IMR-90 (cell line): ENCODE data around the gene CPOX. TPM values are rescaled to one million over a fixed set of nuclear protein-coding genes. Genes with fewer than 3 reads are reported as not detected.
A peak's percentile ranks its signal among the peaks of the same experiment; 100 is the strongest.

Source experiments
- ATAC-seq: fragments of 200-7000 bp; cut with Tn5 transposase; 2 replicates; pipeline ENCODE4 v1.9.1; 2020; ENCODE audit warnings: low read depth, mild to moderate bottlenecking, moderate library complexity
- BruUV-seq: library from RNA; stranded (reverse); fragments of 400-500 nt; replicated peaks from 2 replicates; lab custom pipeline; 2021; lab: Mats Ljungman, UMichigan
- CTCF ChIA-PET: fragments of 300-600 bp; formaldehyde crosslinking; extraction: SDS; loops from one replicate; lab custom pipeline; 2021; ENCODE audit warnings: antibody characterized with exemption; lab: Yijun Ruan, JAX
- POLR2A ChIA-PET: fragments of 300-600 bp; sonication (Branson Sonifier 250); formaldehyde crosslinking; loops from one replicate; lab custom pipeline; 2022; ENCODE audit warnings: antibody characterized with exemption; ENCODE audit not compliant: unreplicated experiment; lab: Charles Lee
- DNase-seq: peaks from one replicate; pipeline ENCODE4 v3.0.0; 2013
- H2AFZ ChIP-seq: replicated peaks from 2 replicates; pipeline ENCODE3; 2013; ENCODE audit warnings: low read length, mild to moderate bottlenecking; ENCODE audit not compliant: poor library complexity
- H2AK5ac ChIP-seq: 2 replicates; pipeline ENCODE4 v1.6.1; 2013; ENCODE audit warnings: low read depth, low read length, inconsistent platforms
- H2AK9ac ChIP-seq: replicated peaks from 2 replicates; pipeline ENCODE3; 2013; ENCODE audit warnings: mild to moderate bottlenecking, low read depth, low read length, moderate library complexity; ENCODE audit not compliant: poor library complexity
- H2BK120ac ChIP-seq: 2 replicates; pipeline ENCODE4 v1.6.1; 2013; ENCODE audit warnings: low read depth, low read length, inconsistent platforms
- H2BK15ac ChIP-seq: 3 replicates; pipeline ENCODE4 v1.6.1; 2013; ENCODE audit warnings: low read depth, low read length, inconsistent platforms
- H2BK20ac ChIP-seq: 2 replicates; pipeline ENCODE4 v1.6.1; 2013; ENCODE audit warnings: low read depth, mild to moderate bottlenecking, inconsistent platforms, low read length, moderate library complexity
- H2BK5ac ChIP-seq: 2 replicates; pipeline ENCODE4 v1.6.1; 2013; ENCODE audit warnings: mild to moderate bottlenecking, low read depth, low read length, inconsistent platforms; ENCODE audit not compliant: poor library complexity, severe bottlenecking
- H3K14ac ChIP-seq: replicated peaks from 2 replicates; pipeline ENCODE4 v1.6.1; 2013; ENCODE audit warnings: low read depth, low read length, inconsistent platforms
- H3K18ac ChIP-seq: 2 replicates; pipeline ENCODE4 v1.6.1; 2013; ENCODE audit warnings: low read depth, low read length, control low read depth
- H3K23ac ChIP-seq: 2 replicates; pipeline ENCODE4 v1.6.1; 2013; ENCODE audit warnings: low read depth, low read length, inconsistent platforms
- H3K27ac ChIP-seq: 2 replicates; pipeline ENCODE4 v1.5.1; 2013; ENCODE audit warnings: mild to moderate bottlenecking, control low read depth, low read length; ENCODE audit not compliant: insufficient read depth
- H3K27me3 ChIP-seq: 2 replicates; pipeline ENCODE4 v1.6.1; 2013; ENCODE audit warnings: low read length; ENCODE audit not compliant: control insufficient read depth, insufficient read depth
- H3K36me3 ChIP-seq: 2 replicates; pipeline ENCODE4 v1.6.1; 2013; ENCODE audit warnings: low read length, mixed read lengths; ENCODE audit not compliant: control insufficient read depth, insufficient read depth
- H3K4ac ChIP-seq: 2 replicates; pipeline ENCODE4 v1.6.1; 2013; ENCODE audit warnings: low read depth, low read length, inconsistent platforms
- H3K4me1 ChIP-seq: 2 replicates; pipeline ENCODE4 v1.6.1; 2013; ENCODE audit warnings: low read length, mixed read lengths; ENCODE audit not compliant: control insufficient read depth, insufficient read depth
- H3K4me2 ChIP-seq: 2 replicates; pipeline ENCODE4 v1.6.1; 2013; ENCODE audit warnings: low read depth, mild to moderate bottlenecking, control low read depth, low read length, moderate library complexity
- H3K4me3 ChIP-seq: 2 replicates; pipeline ENCODE4 v1.5.1; 2013; ENCODE audit warnings: low read depth, mild to moderate bottlenecking, control low read depth, low read length, moderate library complexity; ENCODE audit not compliant: insufficient read depth
- H3K56ac ChIP-seq: 2 replicates; pipeline ENCODE4 v1.6.1; 2013; ENCODE audit warnings: low read length, inconsistent platforms; ENCODE audit not compliant: insufficient read depth; ENCODE audit errors: extremely low read depth
- H3K79me1 ChIP-seq, 2 experiments: 2 replicates each; pipeline ENCODE4 v1.6.1; 2013; ENCODE audit warnings: low read length in 2 of 2, inconsistent platforms in 1 of 2, low read depth in 1 of 2
- H3K9ac ChIP-seq: 2 replicates; pipeline ENCODE4 v1.6.1; 2013; ENCODE audit warnings: low read depth, low read length, control low read depth
- H3K9me1 ChIP-seq: 2 replicates; pipeline ENCODE4 v1.6.1; 2013; ENCODE audit warnings: low read length, inconsistent platforms; ENCODE audit not compliant: insufficient read depth
- H3K9me3 ChIP-seq: 2 replicates; pipeline ENCODE4 v1.6.1; 2013; ENCODE audit warnings: low read length; ENCODE audit not compliant: control insufficient read depth, insufficient read depth
- H4K20me1 ChIP-seq: 2 replicates; pipeline ENCODE4 v1.6.1; 2013; ENCODE audit warnings: low read length, inconsistent platforms; ENCODE audit not compliant: insufficient read depth
- H4K5ac ChIP-seq: 2 replicates; pipeline ENCODE4 v1.6.1; 2013; ENCODE audit warnings: mild to moderate bottlenecking, low read depth, low read length, control low read depth
- H4K8ac ChIP-seq, 2 experiments: 2 replicates each; pipeline ENCODE4 v1.6.1; 2013; ENCODE audit warnings: low read depth in 2 of 2, low read length in 2 of 2, control low read depth in 1 of 2, inconsistent platforms in 1 of 2
- H4K91ac ChIP-seq: 2 replicates; pipeline ENCODE4 v1.6.1; 2013; ENCODE audit warnings: low read depth, low read length, inconsistent platforms; ENCODE audit not compliant: insufficient read depth
- BHLHE40 ChIP-seq: fragments of 150-350 bp; IDR thresholded peaks from 2 replicates; pipeline ENCODE4 v1.6.1; 2016; ENCODE audit warnings: mild to moderate bottlenecking, low read depth, low read length
- FOS ChIP-seq: fragments of 150-350 bp; IDR thresholded peaks from 2 replicates; pipeline ENCODE4 v1.6.1; 2016; ENCODE audit warnings: low read depth, low read length
- MAFK ChIP-seq: IDR thresholded peaks from 2 replicates; pipeline ENCODE4 v1.6.1; 2012; ENCODE audit warnings: low read depth, low read length, improper control_type of control experiment
- MXI1 ChIP-seq: IDR thresholded peaks from 2 replicates; pipeline ENCODE4 v1.6.1; 2012; ENCODE audit warnings: low read depth, mild to moderate bottlenecking, low read length, moderate library complexity, borderline replicate concordance
- RAD21 ChIP-seq: IDR thresholded peaks from 2 replicates; pipeline ENCODE4 v1.6.1; 2012; ENCODE audit warnings: low read length, improper control_type of control experiment
- RCOR1 ChIP-seq: IDR thresholded peaks from 2 replicates; pipeline ENCODE4 v1.6.1; 2012; ENCODE audit warnings: mild to moderate bottlenecking, low read length, improper control_type of control experiment; ENCODE audit not compliant: insufficient replicate concordance
- SMC3 ChIP-seq: fragments of 150-350 bp; IDR thresholded peaks from 2 replicates; pipeline ENCODE4 v1.6.1; 2016; ENCODE audit warnings: low read depth, mild to moderate bottlenecking, antibody characterized with exemption, low read length, moderate library complexity
- WGBS, 2 experiments: methylation state at CpG; one replicate each; pipeline versions ENCODE4 v1.1.5 to v1.1.7; 2013; ENCODE audit warnings: missing lambda C conversion rate in 2 of 2; ENCODE audit not compliant: insufficient read length in 1 of 2; ENCODE audit errors: extremely low coverage in 2 of 2; 5-methylcytosine and 5-hydroxymethylcytosine counted together
- dilution Hi-C: fragments of 300-500 bp; cut with HindIII; formaldehyde crosslinking; loops from one replicate; pipeline ENCODE4 v1.14.3; 2018; ENCODE audit warnings: low sequenced_read_pairs; ENCODE audit not compliant: unreplicated experiment
- in situ Hi-C: fragments of 300-500 bp; cut with MboI; formaldehyde crosslinking; loops from 3 replicates; pipeline ENCODE4 v1.14.3; 2019; ENCODE audit warnings: low sequenced_read_pairs, inconsistent platforms, mixed read lengths
- intact Hi-C: fragments of 100-400 bp; cut with micrococcal nuclease; formaldehyde crosslinking; loops from 2 replicates; pipeline ENCODE4 v1.10.0; 2022
- polyA plus RNA-seq, 3 experiments: library from polyadenylated mRNA; depleted of rRNA; stranded (reverse); fragments of >200 nt; gene quantifications; 2 replicates each; pipeline ENCODE4 v1.2.3, GENCODE V29; 2012; ENCODE audit warnings: low replicate concordance in 1 of 3
- total RNA-seq: library from RNA; depleted of rRNA; stranded (reverse); fragments of >200 nt; gene quantifications from 2 replicates; pipeline ENCODE4 v1.2.3, GENCODE V29; 2012
- TF ChIP-seq, protein P1 (sequence below): fragments of 150-350 bp; IDR thresholded peaks from 2 replicates; pipeline ENCODE4 v1.6.1; 2017; ENCODE audit warnings: mild to moderate bottlenecking, antibody characterized with exemption, low read length, low read depth
- TF ChIP-seq, protein P2 (sequence below): fragments of 150-350 bp; IDR thresholded peaks from 2 replicates; pipeline ENCODE4 v1.6.1; 2016; ENCODE audit warnings: low read depth, mild to moderate bottlenecking, low read length, moderate library complexity, borderline replicate concordance
- TF ChIP-seq, protein P3 (sequence below): conservative IDR thresholded peaks from 2 replicates; pipeline ENCODE4 v1.5.1; 2012; ENCODE audit warnings: mild to moderate bottlenecking, low read depth, low read length, improper control_type of control experiment

Gene CPOX
- total and polyA plus RNA-seq, 2 of the 4 experiments (the other 2 are of a cell fraction), result 14.5 to 19.4 TPM

GRCh38 chr3:98602078-98602678, 8.8 kb upstream of the CPOX start:
- no peaks in the 10 kb centered on the region for H3K9me3 ChIP-seq
- ATAC-seq, result peak; percentile 95
- no TSS peak for BruUV-seq
- no peak overlapping the region for H2BK5ac ChIP-seq
- H3K36me3 ChIP-seq, result no peaks in the 10 kb centered on the region
- no peaks in the 10 kb centered on the region for H3K9me1 ChIP-seq
- intact Hi-C loops (loop anchor here (1.0 to 10.0 kb wide), 5 partner anchors 103 to 392 kb away; partner anchors contain the start of gene DCBLD2), dilution Hi-C loops (no loop called here), in situ Hi-C loops (loop anchor here (5.0 to 25.0 kb wide), 4 partner anchors 183 to 1160 kb away; no protein-coding TSS in a partner anchor)
- WGBS, 2 experiments, result no CpG with 5 or more reads among the region's 4 CpGs
- H3K4me2 ChIP-seq, result no peak overlapping the region
- DNase-seq, result peak; percentile 76
- H3K23ac ChIP-seq, result no peak overlapping the region
- ChIA-PET POLR2A (no interaction called here), CTCF (interaction anchor here (0.5 to 2.9 kb wide), 12 partner anchors 9 to 398 kb away, joined by 3 to 23 read pairs (median 3); partner anchors contain the start of gene CPOX)
- no peak overlapping the region for H4K8ac ChIP-seq
- no peak overlapping the region for H2AK9ac ChIP-seq
- H3K4ac ChIP-seq, result no peak overlapping the region
- TF ChIP-seq SMC3 (peak; percentile 77), RCOR1 (no peak), FOS (no peak), MAFK (0 out of 2 replicates have a peak, but pooled peaks have one; percentile 7), RAD21 (peak; percentile 86), MXI1 (no peak), BHLHE40 (no peak)
- TF ChIP-seq, protein P1, sequence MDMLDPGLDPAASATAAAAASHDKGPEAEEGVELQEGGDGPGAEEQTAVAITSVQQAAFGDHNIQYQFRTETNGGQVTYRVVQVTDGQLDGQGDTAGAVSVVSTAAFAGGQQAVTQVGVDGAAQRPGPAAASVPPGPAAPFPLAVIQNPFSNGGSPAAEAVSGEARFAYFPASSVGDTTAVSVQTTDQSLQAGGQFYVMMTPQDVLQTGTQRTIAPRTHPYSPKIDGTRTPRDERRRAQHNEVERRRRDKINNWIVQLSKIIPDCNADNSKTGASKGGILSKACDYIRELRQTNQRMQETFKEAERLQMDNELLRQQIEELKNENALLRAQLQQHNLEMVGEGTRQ, result no peak
- TF ChIP-seq, protein P2, sequence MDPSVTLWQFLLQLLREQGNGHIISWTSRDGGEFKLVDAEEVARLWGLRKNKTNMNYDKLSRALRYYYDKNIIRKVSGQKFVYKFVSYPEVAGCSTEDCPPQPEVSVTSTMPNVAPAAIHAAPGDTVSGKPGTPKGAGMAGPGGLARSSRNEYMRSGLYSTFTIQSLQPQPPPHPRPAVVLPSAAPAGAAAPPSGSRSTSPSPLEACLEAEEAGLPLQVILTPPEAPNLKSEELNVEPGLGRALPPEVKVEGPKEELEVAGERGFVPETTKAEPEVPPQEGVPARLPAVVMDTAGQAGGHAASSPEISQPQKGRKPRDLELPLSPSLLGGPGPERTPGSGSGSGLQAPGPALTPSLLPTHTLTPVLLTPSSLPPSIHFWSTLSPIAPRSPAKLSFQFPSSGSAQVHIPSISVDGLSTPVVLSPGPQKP, result no peak
- TF ChIP-seq, protein P3, sequence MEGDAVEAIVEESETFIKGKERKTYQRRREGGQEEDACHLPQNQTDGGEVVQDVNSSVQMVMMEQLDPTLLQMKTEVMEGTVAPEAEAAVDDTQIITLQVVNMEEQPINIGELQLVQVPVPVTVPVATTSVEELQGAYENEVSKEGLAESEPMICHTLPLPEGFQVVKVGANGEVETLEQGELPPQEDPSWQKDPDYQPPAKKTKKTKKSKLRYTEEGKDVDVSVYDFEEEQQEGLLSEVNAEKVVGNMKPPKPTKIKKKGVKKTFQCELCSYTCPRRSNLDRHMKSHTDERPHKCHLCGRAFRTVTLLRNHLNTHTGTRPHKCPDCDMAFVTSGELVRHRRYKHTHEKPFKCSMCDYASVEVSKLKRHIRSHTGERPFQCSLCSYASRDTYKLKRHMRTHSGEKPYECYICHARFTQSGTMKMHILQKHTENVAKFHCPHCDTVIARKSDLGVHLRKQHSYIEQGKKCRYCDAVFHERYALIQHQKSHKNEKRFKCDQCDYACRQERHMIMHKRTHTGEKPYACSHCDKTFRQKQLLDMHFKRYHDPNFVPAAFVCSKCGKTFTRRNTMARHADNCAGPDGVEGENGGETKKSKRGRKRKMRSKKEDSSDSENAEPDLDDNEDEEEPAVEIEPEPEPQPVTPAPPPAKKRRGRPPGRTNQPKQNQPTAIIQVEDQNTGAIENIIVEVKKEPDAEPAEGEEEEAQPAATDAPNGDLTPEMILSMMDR, result peak; percentile 84
- no peak overlapping the region for H2BK120ac ChIP-seq
- peaks cover 2% of the 10 kb centered on the region; the same call in 1 of the 2 replicates for H3K4me1 ChIP-seq
- H3K27ac ChIP-seq, result no peak overlapping the region
- no peaks in the 10 kb centered on the region for H3K27me3 ChIP-seq
- no peak overlapping the region for H3K9ac ChIP-seq
- no peak overlapping the region for H3K4me3 ChIP-seq
- no peaks in the 10 kb centered on the region for H3K79me1 ChIP-seq
- H2AFZ ChIP-seq, result no peak overlapping the region
- H3K14ac ChIP-seq, result no peak overlapping the region
- H2AK5ac ChIP-seq, result no peak overlapping the region
- H3K56ac ChIP-seq, result no peak overlapping the region
- H3K18ac ChIP-seq, result no peak overlapping the region
- no peak overlapping the region for H4K5ac ChIP-seq
- no peaks in the 10 kb centered on the region for H4K20me1 ChIP-seq
- H4K91ac ChIP-seq, result no peak overlapping the region
- H2BK15ac ChIP-seq, result no peak overlapping the region
- H2BK20ac ChIP-seq, result no peak overlapping the region
